NCI-H774 (cell line): ENCODE measurements around the gene KCNK15.

Experiments
- DNase-seq: peaks from one replicate; lab custom pipeline; 2025; lab: John Stamatoyannopoulos, UW

Gene KCNK15

DNA sequence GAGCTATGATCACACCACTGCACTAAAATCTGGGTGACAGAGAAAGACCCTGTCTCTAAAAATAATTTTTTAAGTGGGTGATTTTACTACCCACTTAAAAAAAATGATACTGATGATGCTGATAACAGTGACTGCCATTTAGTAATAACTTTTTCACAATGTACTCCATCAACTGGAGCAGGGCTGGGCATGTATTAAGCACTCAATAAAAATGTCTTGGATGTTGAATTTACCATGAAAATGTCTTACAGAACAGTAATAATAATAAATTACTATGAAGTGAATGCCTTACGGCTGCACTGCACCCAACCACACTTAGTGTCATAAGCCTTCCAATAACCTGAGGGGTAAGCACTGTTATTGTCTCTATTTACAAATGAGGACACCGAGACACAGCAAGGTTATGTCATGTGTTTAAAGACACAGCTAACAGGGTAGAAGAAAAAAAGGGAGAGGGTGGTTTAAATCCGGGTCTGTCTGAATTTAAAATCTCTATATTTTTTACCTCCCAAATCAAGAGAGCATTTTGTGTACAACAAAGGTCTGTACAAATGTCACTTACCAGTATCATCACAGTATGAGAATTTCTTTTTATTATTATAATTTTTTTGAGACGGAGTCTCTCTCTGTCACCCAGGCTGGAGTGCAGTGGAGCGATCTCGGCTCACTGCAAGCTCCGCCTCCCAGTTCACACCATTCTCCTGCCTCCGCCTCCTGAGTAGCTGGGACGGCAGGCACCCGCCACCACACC, 43.2 kb downstream of the KCNK15 start:
- no peak for DNase-seq

DNA sequence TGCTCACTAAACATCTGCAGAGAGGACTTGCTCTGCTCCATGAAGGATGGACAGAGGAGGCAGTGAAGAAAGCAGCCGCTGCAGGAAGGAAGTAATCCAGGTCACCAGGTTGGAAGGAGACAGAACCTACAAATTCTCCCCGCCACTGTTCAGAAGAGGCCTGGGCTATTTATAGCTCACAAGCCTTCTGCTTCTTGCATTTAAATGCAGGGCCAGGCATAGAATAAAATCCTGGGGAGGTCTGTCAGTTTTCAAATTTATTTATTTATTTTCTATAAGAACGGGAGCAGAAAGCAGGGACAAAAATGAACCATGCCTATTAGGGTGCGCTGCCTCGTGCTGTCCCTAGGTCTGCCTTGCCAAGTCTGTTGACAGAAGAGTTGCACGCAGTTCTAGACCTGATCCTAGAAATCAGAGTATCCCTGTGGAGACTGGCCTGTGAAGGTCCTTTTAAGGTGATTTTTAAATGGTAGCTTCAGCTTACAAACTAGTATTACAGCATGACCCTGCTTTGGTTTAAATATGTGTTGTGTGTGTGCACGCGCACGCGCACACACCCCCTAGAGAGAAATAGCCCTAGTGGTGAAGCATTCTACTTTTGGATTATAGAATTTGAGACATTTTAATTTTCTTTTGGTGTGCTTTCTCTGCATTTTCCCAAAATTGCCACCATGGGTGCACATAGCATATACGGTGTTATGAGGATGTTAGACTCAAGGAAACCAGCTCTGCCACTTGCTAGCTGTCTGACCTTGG, 45.2 kb downstream of the KCNK15 start:
- DNase-seq: no peak

DNA sequence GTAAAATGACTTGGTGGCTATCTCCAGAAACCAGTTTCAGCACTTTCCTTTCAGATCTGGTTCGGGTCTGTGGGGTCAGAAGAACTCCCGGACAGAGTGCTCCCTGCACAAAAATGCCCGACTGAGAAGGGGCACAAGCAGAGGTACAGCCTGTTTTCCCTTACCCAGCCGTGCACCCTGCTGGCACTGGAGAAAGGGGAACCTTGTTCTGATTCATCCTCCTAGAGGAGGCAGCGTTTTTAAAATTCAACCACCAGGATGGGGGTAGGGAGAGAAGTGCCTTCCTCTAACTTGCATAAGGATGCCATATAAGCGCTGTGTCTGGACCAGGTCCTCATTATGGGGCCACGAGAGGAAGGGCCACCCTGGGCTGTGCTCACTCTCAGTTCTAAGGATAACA, 47.1 kb downstream of the KCNK15 start:
- no peak for DNase-seq

DNA sequence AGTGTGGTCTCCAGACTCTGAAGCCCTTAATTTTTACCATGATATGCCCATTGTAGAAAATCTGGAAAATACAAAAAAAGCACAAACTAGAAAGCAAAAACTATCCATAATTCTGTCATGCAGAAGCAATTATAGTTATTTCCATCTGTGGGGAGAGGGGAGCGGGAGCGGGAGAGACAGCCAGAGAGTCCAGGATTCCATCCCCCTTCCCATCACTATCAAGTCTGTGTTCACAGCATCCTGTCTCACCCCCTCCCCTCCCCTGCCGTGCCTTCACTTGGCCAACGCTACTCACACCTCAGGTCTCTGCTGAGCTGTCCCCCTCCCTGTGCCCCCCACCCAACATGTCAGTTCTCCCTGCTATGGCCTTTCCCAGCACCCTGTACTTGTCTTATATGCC, 50.2 kb downstream of the KCNK15 start:
- no peak for DNase-seq

DNA sequence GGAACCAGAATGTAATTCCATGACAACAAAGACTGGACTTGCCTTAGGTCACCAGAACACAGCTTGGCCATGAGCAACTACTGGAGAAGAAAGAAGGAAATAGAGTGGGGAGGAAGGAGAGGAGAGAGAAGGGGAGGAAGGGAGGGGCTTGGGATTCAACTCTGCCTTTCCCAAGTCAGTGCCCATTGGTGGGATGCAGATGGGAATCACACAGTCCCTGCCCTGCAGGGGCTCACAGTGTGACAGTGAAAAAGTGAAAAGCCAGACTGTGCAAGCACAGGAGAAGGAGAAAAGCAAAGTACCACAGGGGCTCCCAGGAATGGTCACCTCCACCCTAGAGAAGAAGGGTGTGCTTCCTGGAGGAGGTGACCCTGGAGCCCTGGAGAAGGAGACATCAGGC, 50.6 kb downstream of the KCNK15 start:
- DNase-seq: no peak

DNA sequence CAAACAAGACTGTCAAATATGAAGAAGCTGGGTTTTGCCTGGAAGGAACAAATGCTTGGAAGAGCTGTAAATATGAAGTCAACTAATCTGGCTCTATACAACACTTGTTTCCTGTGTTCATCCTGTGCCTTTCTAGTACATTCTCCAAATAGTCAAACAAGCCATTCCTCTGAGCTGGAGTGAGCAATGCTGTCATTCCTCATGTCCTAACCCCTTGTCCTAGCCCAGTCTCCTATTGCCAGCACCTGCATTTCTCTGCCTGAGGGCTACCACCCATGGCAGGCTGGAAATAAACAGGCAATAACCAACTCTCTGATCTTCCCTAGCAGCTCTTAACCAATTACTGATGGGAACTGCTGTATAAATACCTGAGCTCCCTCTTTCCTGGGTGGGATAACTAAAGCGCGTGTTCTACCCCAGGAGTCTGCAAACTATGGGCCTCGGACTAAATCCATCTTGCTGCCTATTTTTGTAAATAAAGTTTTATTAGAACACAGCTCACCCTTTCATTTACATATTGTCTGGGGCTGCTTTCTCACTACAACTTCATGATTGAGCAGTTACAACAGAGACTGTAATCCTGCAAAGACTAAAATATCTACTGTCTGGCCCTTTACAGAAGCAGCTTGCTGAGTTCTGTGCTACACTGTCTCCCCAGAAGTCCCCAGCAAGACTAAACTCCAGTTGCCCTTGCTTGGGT, 51.2 kb downstream of the KCNK15 start:
- no peak for DNase-seq

DNA sequence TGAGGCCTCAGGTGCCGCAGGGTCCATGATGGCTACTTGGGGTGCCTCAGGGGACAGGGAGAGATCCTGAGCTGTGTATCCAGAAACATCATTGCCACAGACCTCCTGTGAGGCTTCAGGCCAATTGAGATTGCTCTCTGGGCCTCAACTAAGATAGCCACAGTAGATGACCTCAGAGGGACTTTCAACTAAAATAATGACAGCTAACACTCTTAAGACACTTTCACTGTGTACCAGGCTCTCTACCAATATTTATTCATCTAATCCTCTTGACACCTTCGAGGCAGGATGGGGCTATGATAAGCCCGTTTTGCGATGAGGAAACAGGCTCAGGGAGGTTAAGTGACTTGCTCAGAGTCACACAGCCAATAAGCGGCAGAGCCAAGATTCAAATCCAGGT, 54.0 kb downstream of the KCNK15 start:
- DNase-seq: no peak

DNA sequence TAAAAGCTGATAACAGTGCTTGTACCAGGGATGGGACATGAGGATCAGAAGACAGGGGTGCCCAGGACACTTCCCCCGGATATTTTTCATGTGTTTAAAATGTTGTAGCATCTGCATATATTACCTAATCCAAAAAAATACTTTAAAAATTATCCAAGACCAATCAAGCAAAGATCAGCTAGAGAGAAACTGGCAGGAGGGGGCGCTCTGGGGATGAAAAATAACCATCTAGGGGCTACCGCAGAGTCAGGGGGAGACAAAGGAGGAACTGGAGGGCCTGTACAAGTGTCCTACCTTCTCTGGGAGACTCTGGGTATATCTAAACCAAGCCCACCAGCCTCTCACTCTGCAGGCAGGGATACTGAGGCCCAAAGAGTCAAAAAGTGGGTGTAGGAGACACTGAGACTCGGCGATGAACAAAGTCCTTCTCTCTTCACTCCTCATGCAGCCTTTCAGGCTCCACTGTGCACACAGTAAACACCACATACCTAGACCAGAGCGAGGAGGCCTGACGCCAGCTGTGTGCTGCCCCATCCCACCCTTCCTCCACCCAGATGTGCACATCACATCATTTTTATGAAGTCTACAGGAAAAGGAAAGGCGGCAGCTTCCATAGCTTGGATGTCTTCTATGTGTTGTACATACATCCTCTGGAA, 54.9 kb downstream of the KCNK15 start:
- DNase-seq: no peak
